Fibroblast of pulmonary artery (primary cell): Measurements from ENCODE around the gene HRH3.
A peak's percentile ranks its signal among the peaks of the same experiment; 100 is the strongest.

Source experiments
- DNase-seq: peaks from one replicate; pipeline ENCODE4 v3.0.0-alpha.2; 2010; ENCODE audit warnings: low read depth
- H3K4me3 ChIP-seq: replicated peaks from 2 replicates; pipeline ENCODE4 v1.5.1; 2011; ENCODE audit warnings: low read depth, mild to moderate bottlenecking, control low read depth, low read length, moderate library complexity
- TF ChIP-seq, protein P1 (sequence below): IDR thresholded peaks from 2 replicates; pipeline ENCODE4 v1.5.1; 2011; ENCODE audit warnings: mild to moderate bottlenecking, control low read depth, low read length, inconsistent platforms; ENCODE audit errors: missing control alignments

The HRH3 gene

DNA sequence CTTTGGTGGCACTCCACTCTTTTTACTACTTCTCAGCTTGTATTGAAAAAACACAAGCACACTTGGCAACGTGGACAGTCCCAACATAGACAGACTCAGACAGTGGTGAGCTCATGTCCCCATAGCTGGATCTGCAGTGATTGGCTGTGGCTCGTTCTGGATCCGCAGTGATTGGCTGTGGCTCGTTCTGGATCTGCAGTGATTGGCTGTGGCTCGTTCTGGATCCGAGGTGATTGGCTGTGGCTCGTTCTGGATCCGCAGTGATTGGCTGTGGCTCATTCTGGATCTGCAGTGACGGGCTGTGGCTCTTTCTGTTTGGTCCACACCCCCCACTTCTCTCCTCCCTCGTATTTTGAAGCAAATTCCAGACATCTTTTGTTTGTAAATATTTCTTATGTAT, 46.3 kb upstream of the HRH3 start:
- TF ChIP-seq, protein P1, sequence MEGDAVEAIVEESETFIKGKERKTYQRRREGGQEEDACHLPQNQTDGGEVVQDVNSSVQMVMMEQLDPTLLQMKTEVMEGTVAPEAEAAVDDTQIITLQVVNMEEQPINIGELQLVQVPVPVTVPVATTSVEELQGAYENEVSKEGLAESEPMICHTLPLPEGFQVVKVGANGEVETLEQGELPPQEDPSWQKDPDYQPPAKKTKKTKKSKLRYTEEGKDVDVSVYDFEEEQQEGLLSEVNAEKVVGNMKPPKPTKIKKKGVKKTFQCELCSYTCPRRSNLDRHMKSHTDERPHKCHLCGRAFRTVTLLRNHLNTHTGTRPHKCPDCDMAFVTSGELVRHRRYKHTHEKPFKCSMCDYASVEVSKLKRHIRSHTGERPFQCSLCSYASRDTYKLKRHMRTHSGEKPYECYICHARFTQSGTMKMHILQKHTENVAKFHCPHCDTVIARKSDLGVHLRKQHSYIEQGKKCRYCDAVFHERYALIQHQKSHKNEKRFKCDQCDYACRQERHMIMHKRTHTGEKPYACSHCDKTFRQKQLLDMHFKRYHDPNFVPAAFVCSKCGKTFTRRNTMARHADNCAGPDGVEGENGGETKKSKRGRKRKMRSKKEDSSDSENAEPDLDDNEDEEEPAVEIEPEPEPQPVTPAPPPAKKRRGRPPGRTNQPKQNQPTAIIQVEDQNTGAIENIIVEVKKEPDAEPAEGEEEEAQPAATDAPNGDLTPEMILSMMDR, result no peak
- no peak for DNase-seq
- no peak overlapping the region for H3K4me3 ChIP-seq

DNA sequence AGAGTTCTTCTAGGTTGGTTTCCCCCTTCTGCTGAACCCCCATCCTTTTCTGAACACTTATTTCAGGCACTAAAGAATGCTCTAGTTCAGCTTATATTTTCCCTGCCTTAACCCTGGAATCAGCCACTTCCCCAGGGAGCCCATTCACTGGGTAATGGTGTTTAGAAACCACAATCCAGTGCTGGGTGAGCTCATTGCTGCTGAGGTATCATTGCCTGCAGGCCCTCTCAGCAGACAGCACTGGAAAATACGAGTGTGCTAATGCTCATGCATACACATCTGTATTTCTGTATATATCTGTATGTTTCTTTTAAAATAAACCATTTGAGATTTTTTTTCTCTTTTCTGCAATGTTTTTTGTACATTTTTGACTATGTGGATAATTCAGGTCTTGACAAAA, 45.3 kb upstream of the HRH3 start:
- TF ChIP-seq, protein P1, result no peak
- H3K4me3 ChIP-seq, result no peak overlapping the region
- DNase-seq, result no peak

DNA sequence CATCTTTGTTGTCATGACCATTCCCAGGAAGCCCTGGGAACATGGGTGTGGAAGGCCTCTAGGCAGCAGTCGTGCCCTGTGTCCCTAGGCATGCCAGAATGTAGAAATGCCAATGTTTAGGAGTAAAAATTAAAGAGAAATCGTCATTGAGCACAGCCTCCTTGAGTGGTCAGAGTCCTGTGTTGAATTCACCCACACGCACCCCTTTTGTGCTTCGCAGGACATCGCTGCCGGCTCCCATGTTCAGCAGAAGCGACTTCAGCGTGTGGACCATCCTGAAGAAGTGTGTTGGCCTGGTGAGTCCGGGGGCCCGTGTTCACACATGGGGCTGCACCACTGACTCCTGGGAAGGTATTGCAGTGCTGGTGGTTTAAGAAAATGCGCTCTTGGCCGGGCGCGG, 43.3 kb upstream of the HRH3 start:
- no peak overlapping the region for H3K4me3 ChIP-seq
- DNase-seq, result no peak
- TF ChIP-seq, protein P1, result no peak

DNA sequence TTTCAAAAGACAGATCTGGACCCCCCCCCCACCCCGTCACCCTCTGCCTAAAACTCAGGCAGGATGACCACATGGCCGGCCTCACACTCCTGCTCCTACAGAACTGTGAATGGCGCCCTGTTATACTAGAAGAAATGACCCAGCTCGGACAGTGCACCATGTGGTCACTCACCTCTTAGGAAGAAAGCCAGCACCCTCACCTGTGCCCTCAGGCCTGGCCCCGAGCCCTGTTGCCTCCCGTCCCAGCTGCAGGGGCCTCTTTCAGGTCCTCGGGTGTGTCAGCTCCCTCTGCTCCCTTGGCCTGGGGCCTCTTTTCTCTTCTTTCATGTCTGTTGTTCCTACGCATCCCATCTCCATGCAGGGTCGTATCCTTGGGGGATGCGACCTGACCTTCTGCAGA, 42.0 kb upstream of the HRH3 start:
- H3K4me3 ChIP-seq, result no peak overlapping the region
- TF ChIP-seq, protein P1, result no peak
- no peak for DNase-seq

DNA sequence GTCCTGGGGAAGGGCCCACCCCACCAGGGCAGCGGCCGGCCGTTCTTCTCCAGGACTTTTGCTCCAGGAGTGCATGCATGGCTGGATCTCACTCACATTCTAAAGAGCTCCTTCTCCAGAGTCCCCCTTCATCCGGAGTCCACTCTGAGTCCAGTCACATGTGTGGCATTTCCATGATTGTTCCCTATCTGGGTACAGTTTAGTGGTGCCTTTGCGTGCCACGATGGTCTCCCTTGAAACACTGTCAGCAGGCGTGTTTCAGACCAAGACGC, 39.2 kb upstream of the HRH3 start:
- TF ChIP-seq, protein P1, result no peak
- H3K4me3 ChIP-seq, result no peak overlapping the region
- DNase-seq, result no peak

DNA sequence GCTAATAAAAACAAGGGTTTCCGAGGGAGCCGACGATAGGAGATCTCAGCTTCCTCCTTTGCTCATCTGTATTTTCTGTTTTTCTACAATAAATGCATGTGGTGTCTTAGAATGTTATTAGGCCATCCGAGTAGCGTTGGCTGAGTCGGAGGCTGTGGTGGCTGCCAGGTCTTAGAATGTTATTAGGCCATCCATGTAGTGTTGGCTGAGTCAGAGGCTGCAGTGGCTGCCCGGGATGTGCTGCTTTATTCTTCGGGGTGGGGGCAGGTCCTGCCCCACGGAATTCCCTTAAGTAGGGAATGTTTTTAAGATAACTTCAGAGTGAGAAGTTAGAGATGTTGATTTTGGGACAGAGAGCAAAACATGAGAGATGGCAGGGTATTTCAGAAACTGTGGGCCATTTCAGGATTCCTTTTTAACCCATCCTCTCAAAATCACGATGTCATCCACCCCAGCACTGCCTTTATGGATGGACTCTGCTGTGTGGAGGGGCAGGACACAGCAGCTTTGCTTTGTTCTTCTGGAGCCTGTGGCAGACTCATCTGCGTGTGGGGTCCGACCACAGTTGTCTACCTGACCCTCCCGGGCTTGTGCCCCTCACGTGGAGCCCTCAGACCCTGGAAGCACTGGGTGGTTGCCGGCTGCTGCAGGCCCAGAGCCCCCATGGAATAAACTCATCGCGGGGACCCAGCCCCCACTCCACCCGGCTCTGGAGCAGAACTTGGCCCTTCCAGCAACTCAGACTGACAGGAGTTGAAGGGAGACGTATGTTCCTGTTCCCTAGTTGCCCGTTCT, 38.6 kb upstream of the HRH3 start:
- H3K4me3 ChIP-seq, result no peak overlapping the region
- DNase-seq, result peak; percentile 76
- TF ChIP-seq, protein P1, result no peak

DNA sequence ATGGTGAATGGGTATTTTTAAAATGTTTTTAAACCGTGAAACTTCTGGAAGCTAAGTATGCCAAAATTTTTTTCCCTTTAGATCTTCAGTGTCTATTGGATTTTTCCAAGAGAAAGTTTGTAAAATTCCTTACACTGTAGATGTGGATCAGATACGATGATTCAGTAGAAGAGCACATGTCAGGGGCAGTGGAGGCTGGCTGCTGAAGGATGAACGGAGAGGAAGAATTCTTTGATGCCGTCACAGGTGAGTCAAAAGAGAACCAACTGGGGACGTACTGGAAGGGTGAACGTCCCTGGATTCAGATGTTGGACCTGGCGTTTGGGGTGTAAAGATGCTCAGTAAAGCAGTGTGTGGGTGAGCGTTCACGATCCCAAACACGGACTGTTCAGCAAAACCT, 35.9 kb upstream of the HRH3 start:
- TF ChIP-seq, protein P1, result no peak
- no peak for DNase-seq
- no peak overlapping the region for H3K4me3 ChIP-seq
